Suprapubic skin (tissue), 4 donors: ENCODE data around the gene SRSF1.

ENCODE experiments used
- CTCF ChIP-seq, 2 donors: fragments of 200-600 bp in 1 of 2; fragments of 450-650 bp in 1 of 2; sonication (generic) in 1 of 2; IDR thresholded peaks; one replicate each; pipeline ENCODE4 v1.5.1; 2016 to 2019; ENCODE audit warnings: antibody characterized with exemption in 2 of 2, mild to moderate bottlenecking in 1 of 2, moderate library complexity in 1 of 2
- EP300 ChIP-seq: sonication (generic); formaldehyde crosslinking; IDR thresholded peaks from one replicate; pipeline ENCODE4 v1.6.1; 2017; ENCODE audit warnings: antibody characterized with exemption
- POLR2A ChIP-seq, 2 donors: fragments of 450-650 bp; IDR thresholded peaks; one replicate each; pipeline ENCODE4 v1.6.1; 2017; ENCODE audit warnings: antibody characterized with exemption in 2 of 2, mild to moderate bottlenecking in 2 of 2, moderate library complexity in 2 of 2
- POLR2AphosphoS5 ChIP-seq, 3 donors: sonication (generic); formaldehyde crosslinking; IDR thresholded peaks; one replicate each; pipeline ENCODE4 v1.6.1; 2017; ENCODE audit warnings: antibody characterized with exemption in 3 of 3

- no peak for TF ChIP-seq CTCF (IDR thresholded peaks at IDR 0.05)
- no peak for TF ChIP-seq POLR2AphosphoS5 (IDR thresholded peaks at IDR 0.05)
- TF ChIP-seq POLR2A (IDR thresholded peaks at IDR 0.05) = no peak
- no peak for TF ChIP-seq EP300
Measured at GRCh38 chr17:57963149-57963511, 43.9 kb downstream of the SRSF1 start.
